CD4-positive, alpha-beta T cell treated with Interleukin-1 beta for 1 hour (primary cell): Measurements from ENCODE around the gene FMR1.

Experiments used
- DNase-seq, 2 donors: peaks; one replicate each; pipeline ENCODE4 v3.0.0-alpha.2; 2020 to 2022

The FMR1 gene

DNA sequence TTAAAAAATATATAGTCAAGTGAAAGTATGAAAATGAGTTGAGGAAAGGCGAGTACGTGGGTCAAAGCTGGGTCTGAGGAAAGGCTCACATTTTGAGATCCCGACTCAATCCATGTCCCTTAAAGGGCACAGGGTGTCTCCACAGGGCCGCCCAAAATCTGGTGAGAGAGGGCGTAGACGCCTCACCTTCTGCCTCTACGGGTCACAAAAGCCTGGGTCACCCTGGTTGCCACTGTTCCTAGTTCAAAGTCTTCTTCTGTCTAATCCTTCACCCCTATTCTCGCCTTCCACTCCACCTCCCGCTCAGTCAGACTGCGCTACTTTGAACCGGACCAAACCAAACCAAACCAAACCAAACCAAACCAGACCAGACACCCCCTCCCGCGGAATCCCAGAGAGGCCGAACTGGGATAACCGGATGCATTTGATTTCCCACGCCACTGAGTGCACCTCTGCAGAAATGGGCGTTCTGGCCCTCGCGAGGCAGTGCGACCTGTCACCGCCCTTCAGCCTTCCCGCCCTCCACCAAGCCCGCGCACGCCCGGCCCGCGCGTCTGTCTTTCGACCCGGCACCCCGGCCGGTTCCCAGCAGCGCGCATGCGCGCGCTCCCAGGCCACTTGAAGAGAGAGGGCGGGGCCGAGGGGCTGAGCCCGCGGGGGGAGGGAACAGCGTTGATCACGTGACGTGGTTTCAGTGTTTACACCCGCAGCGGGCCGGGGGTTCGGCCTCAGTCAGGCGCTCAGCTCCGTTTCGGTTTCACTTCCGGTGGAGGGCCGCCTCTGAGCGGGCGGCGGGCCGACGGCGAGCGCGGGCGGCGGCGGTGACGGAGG is at the start of gene FMR1:
TSS of gene FMR1 (plus strand) at position 728 of the 831 bp plus-strand sequence. CDS start 261 bp downstream, outside the sequence.
- peak; percentile 95 to 96 for DNase-seq

DNA sequence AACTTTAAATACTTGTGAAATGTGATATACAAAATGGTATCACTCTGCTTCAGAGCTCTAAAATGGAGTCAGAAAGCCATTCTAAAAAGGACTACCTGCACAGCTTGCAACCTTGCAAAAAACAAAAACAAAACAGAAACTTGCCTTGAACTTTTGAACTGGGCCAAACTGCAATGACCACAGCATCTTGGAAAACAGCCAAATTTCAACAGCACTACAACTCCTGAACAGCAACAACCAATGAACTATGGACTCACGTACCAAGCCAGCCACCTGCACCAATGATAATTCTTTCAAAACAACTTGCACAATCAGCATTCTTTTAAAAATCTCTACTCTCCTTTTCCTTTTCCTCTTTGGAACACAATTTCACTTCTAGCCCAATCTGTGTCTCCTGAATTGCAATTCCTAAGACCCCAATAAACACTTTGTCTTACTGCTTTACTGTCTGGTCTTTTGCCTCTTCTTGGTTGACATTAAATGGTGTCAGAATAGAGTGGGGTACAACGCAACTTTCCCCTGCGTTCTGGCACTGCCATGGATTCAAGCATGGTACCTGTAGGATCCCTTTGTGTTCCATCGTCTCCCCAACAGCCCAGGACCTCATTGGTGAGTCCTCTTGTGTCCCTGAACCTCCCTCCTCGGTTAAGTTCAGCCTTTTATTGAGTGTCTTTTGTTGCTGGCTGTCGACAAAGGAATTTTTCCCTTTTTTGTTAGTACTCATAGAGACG is 35.7 kb upstream of the FMR1 start:
- peak in 1 of 2 donors; percentile 0 for DNase-seq

DNA sequence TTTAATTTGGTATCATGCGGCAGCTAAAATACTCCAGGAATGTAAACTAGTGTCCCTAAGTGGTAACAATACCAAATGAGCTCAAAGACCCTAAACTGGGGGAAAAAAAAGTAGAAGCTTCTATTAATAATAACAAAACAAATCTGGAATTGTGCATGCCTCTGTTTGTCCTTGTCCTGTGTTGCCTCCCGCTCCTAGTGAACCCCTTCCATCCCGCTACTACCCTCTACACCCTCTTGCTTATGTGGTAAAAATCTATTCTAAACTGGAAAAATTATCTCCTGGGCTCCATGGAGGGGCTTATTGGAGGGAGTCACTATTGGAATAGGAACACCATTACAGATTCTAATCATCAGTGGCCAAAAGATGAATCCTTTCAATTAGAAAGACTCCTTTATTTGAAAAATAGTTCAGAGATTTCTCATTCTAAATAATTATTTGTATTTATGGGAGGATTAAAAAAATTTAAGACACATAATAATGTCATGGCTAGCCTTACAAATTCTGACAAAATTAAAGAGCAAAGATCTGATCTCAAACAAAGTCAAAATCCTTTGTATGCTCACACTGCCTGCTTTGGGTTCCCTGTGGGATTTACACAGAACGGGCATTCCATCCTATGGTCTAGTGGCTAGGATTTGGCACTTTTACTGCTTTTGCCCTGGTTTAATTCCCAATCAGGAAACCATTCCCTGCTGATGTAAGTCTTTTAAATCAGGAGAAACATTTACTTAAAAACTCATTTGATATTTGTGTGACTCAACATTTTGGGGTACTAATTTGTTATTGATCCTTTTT is 34.7 kb upstream of the FMR1 start:
- DNase-seq, result no peak

DNA sequence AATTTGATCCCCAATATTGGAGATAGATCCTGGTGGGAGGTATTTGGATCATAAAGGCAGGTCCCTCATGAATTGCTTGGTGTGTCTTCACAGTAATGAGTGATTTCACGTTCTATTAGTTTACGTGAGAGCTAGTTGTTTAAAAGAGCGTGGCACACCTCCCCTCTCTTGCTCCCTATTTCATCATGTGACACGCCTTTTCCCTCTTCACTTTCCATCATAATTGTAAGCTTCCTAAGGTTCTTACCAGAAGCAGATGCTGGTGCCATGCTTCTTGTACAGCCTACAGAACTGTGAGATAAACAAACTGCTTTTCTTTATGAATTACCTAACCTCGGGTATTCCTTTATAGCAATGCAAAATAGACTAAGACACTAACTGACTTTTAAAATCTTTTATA is 34.0 kb upstream of the FMR1 start:
- no peak for DNase-seq

DNA sequence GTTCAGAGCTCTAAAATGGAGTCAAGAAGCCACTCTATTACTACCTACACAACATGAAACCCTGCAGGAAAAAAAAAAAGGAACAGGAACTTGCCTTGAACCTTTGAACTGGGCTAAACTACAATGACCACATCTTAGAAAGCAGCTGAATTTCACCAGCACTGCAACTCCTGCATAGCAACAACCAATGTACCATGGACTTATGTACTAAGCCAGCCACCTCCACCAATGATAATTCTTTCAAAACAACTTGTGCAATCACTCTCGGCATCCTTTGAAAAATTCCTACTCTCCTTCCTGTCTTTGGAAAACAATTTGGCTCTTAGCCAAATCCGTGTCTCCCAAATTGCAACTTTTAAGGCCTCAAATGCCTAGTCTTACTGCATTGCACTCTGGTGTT is 26.8 kb upstream of the FMR1 start:
- DNase-seq, result no peak

DNA sequence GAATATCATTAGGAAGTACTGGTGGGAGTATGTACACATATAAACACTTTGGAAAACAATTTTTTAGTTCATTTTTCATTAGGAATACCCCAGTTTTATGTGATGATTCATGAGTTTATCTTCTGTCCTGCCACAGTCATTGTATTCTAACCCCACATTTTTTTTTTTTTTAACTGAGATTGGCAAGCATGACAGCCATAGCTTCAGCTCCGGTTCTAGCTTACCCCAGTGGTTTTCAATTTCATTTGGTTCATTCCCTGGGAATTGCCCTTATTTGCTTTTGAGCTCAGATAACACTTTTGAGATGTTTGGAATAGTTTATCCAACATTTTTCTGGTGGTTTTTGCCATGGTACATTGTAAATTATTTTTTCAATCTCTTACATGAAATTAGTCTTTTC is 21.0 kb upstream of the FMR1 start:
- DNase-seq, result no peak

DNA sequence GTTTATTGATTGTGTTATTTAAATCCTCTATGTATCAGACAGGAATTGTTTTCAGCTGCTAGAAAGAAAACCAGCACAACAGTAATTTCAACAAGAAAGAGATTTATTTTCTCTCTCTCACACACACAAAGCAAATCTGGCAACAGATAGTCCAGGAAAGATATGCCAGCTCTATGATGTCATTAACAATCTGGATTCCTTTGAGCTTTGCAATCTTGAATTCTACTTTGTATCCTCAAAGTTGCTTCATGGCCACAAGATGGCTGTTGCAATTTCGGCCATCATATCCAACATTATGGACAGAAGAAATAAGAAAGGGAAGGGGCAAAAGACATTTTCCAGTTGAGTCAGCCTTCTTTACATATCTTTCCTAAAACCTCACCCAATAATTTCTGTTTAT is 19.8 kb upstream of the FMR1 start:
- DNase-seq, result no peak

DNA sequence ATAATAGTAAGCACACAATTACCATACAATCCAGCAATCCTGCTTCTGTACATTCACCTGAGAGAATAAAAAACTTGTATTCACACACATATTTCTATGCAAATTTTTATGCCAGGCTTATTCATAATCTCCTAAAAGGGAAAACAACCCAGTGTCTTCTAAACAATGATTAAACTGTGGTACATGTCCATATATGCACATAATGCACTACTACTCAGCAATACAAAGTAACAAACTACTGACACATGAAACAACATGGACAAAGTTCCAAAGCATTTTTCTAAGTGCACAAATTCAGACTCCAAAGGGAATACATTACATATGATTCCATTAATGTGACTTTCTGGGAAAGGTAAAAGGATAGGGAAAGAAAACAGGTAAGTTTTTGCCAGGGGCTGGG is 18.0 kb upstream of the FMR1 start:
- DNase-seq, result no peak

DNA sequence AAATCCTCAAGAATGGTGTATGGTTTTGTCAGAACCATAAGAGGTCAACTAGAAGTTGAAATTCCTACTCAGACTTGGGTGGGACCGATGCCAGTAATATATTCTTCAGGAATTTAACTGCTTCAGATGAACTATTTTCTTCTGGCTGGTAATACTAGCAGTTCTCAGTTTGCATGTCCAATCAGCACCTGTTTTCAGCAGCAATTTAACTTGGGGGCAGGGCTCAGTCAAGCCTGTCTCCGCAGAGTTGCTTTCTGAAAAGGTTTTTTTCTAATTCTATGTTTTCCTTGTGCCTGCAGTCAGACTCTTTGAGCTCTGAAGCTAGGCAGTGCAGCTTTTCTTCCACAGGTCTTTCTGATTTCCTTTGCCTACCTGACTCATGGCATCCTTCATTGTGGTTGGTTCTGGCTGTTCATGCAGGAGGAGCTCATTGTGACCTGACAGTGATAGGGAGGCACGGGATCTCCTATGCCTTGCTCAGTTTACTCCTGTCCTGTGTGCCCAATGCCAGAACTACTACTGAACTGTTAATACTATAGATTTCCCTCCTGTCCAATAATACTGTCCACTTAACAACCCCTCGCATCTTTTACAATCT is 17.3 kb upstream of the FMR1 start:
- no peak for DNase-seq

DNA sequence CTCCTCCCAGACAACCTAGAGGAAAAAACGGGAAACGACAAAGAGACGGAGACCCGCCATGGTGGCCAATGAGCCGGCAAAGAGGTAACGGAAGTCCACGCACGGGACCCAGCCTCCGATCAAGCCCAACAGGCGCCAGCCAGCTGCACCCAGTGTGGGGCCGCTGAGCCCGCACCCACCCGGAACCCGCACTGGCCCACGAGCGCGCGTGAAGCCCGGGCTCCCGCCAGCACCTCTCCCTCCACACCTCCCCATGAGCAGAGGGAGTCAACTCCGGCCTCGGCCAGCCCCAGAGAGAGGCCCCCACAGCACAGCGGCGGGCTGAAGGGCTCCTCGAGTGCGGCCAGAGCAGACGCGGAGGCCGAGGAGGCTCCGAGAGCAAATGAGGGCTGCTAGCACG is 14.6 kb upstream of the FMR1 start:
- DNase-seq, result no peak

DNA sequence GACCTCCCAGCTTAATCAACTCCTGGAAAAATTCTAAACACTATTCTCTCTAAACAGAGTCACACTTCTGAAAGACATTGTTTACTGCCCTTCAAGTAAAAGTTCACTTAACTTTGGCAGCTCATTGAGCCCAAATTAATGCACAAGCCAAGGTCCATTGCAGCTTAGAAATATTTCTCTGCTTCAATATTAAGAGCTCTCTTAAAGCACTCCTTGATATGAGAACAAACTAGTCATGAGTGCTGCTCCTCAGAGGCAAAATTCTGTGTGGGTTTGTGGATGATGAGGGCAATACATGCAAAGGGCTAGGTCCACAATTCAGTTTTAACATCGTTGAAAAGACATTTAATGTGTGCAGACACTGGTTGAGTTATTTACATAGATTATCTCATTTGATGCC is 12.8 kb upstream of the FMR1 start:
- DNase-seq, result no peak

DNA sequence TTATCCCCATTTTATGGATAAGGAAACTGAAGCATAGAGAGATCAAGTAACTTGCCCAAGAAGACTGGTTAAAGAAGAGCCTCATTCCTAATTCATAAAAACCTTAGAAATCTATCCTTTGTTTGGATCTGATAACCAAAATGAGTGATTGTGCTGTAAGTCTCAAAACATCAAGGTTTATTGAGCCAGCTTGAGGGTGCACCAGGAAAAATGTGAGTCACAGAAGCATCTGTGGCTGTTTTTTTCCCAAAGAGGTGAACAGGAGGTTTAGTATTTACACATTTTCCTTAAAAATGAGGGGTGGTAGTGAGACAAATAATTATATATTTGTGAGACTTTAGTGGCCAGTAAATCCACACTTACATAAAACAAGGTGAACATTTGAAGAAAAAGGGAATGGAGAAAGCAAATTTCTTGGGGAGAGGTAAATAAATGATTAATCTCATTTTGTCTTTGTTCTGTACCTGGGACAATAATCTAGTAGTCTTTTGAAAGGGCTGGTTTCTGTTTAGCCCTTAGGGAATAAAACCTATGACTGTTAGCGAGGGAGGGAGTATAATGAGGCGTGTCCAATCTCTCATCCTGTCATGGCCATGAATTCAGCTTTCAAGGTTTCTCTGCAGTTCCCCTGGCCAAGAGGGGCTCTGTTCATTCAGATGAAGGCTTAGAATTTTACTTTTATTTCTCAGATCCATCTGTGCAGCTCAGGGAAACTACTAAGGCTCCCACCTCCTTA is 12.2 kb upstream of the FMR1 start:
- DNase-seq, result no peak

DNA sequence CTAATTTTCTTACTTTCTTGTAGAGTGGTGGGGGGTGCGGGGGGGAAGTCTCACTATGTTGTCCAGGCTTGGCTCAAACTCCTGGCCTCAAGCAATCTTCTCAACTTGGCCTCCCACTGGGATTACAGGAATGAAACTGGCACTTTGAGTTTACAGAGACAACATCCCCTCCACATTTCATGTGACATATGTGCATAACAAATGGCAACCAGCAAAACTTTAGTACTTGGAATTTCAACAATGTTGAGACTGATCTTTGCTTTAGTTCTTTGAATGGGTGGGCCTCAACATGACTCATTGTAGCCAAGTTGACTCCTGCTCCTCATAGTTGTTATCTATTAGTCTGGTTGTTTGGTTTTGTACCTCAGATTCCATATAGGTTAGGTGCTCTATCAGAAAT is 11.4 kb upstream of the FMR1 start:
- DNase-seq, result no peak

DNA sequence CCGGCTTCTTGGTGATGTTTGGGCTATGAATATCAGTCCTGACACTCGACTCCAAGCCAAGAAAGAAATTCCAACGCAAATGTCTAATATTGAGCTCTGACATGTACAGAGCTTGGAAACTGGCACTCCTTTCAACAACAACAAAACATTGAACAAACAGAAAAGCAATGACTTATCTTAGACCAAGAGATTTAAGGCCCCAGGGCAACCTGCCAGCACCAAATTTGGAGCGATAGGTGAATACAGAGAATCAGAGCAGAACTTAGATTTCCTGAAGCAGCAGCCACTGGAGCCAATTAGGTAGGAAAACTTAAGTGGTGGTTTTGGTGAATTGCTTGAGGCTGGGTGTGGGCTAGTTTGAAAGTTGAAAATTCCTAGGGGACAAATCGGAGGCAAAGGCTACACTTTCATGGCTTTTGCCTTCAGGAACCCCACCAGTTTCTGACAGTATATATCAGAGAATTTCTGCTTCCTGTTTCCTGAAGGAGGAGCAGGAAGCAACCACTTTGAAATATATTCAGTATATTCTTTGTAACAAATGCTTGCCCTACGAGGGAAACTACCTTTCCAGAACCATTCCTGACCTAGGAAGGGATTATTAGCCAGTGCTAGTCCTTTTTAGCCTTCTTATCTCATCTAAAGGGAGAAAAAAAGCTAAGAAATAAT is 10.1 kb upstream of the FMR1 start:
- no peak for DNase-seq

DNA sequence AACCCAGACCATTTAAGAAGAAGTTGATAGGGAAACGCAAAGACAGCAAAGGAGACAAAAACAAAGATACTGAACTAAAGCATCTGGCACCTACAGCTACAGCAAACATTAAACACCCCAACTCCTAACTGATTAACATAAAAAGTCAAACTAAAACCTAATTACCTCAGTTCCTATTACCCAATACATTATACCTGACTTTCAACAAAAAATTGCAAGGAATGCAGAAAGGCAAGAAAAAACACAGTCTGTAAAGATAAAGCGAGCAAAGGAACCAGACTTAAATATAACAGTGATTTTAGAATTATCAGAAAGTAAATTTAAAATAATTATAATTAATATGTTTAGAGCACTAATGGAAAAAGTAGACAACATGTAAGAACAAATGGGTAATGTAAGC is 9.4 kb upstream of the FMR1 start:
- DNase-seq, result no peak

DNA sequence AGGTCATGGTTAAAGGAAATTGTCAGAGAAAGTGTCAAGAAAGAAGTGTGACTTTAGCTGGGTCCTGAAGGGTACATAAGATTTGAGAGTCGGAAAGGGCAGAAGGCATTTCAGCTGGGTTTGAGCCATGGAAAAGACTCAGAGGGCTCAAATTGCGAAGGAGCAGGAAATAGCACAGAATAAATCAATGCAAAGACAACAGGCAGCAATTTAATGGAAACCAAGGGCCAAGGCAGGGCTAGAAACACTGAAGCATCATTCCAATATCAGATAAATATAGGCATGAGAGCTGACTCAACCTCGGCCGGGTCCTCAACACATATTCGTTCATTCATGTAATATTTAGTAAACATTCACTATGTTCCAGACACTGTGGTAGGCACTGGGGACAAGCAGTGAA is 3.6 kb upstream of the FMR1 start:
- DNase-seq, result no peak

DNA sequence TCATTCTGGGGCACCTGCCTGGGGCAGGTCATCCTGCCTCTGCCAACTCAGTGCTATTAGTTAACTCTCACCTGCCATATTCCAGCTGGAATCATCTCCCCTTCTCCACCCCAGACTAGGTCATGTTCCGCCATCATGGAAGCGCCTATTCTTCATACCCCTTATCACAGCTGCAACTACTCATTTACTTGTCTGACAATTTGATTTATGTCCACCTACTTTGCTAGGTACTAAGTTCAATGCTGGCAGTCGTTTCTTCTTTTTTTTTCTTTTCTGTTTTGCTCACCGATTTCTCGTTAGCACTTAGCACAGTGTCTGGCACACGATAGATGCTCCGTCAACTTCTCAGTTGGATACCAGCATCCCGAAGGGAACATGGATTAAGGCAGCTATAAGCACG is 1.1 kb upstream of the FMR1 start:
- no peak for DNase-seq

DNA sequence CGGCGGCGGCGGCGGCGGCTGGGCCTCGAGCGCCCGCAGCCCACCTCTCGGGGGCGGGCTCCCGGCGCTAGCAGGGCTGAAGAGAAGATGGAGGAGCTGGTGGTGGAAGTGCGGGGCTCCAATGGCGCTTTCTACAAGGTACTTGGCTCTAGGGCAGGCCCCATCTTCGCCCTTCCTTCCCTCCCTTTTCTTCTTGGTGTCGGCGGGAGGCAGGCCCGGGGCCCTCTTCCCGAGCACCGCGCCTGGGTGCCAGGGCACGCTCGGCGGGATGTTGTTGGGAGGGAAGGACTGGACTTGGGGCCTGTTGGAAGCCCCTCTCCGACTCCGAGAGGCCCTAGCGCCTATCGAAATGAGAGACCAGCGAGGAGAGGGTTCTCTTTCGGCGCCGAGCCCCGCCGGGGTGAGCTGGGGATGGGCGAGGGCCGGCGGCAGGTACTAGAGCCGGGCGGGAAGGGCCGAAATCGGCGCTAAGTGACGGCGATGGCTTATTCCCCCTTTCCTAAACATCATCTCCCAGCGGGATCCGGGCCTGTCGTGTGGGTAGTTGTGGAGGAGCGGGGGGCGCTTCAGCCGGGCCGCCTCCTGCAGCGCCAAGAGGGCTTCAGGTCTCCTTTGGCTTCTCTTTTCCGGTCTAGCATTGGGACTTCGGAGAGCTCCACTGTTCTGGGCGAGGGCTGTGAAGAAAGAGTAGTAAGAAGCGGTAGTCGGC is 528 bp downstream of the FMR1 start:
- peak in 1 of 2 donors; percentile 29 for DNase-seq

DNA sequence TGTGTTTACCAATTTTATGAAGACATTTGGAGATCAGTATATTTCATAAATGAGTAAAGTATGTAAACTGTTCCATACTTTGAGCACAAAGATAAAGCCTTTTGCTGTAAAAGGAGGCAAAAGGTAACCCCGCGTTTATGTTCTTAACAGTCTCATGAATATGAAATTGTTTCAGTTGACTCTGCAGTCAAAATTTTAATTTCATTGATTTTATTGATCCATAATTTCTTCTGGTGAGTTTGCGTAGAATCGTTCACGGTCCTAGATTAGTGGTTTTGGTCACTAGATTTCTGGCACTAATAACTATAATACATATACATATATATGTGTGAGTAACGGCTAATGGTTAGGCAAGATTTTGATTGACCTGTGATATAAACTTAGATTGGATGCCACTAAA is 1.9 kb downstream of the FMR1 start:
- DNase-seq, result no peak

DNA sequence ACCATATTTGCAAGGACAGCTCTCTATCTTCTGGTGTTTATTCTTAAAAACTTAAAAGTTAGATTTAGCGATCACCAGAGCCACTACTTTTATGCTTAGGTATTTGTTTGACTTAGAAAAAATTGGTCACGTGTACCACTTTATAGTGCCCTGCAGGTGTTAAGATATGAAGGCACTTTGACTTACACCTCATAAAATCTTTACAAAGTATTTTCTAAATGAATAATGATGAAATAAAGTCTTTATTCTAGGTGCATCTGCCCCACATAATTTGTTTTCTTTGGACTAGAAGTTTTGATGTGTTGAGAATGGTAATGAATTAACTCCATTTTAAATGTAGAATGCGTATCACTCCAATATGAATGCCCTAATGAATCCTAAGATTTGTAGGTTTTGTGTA is 2.9 kb downstream of the FMR1 start:
- no peak for DNase-seq

DNA sequence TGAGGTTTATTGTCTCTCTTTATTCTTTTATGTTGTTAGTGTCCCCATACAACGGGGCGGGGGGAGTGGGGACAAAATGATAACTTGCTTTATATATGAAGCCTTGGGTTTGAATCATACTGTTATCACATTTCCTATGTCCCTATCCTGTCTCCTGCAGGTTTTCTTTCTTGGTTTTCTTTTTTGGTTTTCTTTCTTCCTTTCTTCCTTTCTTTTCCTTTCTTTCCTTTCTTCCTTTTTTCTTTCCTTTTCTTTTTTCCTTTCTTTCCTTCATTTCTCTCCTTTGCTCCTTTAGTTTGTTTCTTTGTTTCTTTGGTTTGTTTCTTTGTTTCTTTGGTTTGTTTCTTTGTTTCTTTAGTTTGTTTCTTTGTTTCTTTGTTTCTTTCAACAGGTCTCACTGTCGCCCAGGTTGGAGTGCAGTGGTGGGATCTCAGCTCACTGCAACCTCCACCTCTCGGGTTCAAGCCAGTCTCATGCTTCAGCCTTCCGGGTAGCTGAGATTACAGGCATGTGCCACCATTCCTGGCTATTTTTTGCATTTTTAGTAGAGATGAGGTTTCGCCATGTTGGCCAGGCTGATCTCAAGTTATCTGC is 4.8 kb downstream of the FMR1 start:
- DNase-seq, result no peak
